Right lobe of liver (tissue), 6 donors: ENCODE data around the gene SP1. TPM values are rescaled to one million over a fixed set of nuclear protein-coding genes. Genes with fewer than 3 reads are reported as not detected.

Source experiments
- ATAC-seq, 4 donors: fragments of 200-7000 bp; cut with Tn5 transposase; one replicate each; pipeline ENCODE4 v1.9.1; 2020; ENCODE audit warnings: mild to moderate bottlenecking in 4 of 4, moderate library complexity in 4 of 4
- DNase-seq, 3 donors: peaks; one replicate each; pipeline ENCODE4 v3.0.0-alpha.2; 2020
- H3K27ac ChIP-seq, 3 donors: fragments of 200-600 bp; one replicate each; pipeline ENCODE4 v1.8.0; 2022
- H3K27me3 ChIP-seq, 2 donors: fragments of 200-600 bp; one replicate each; pipeline ENCODE4 v1.8.0; 2022
- H3K36me3 ChIP-seq, 4 donors: fragments of 200-600 bp; sonication (generic) in 1 of 4; one replicate each; pipeline versions ENCODE4 v1.5.1 to v1.8.0; 2017 to 2022; ENCODE audit warnings: control low read depth in 1 of 4
- H3K4me1 ChIP-seq, 4 donors: fragments of 200-600 bp; sonication (generic) in 1 of 4; one replicate each; pipeline versions ENCODE4 v1.5.1 to v1.8.0; 2017 to 2022; ENCODE audit warnings: control low read depth in 1 of 4
- H3K4me3 ChIP-seq, 3 donors: fragments of 200-600 bp; one replicate each; pipeline ENCODE4 v1.8.0; 2022
- H3K9me3 ChIP-seq, 4 donors: fragments of 200-600 bp; sonication (generic) in 1 of 4; one replicate each; pipeline versions ENCODE4 v1.5.1 to v1.8.0; 2017 to 2022; ENCODE audit warnings: control low read depth in 1 of 4
- CTCF ChIP-seq, 4 donors: fragments of 200-600 bp in 3 of 4; fragments of 450-650 bp in 1 of 4; IDR thresholded peaks; one replicate each; pipeline versions ENCODE4 v1.5.1 to v1.8.0; 2016 to 2022; ENCODE audit warnings: antibody characterized with exemption in 4 of 4, mild to moderate bottlenecking in 2 of 4
- POLR2A ChIP-seq: fragments of 450-650 bp; IDR thresholded peaks from one replicate; pipeline ENCODE4 v1.6.1; 2017; ENCODE audit warnings: antibody characterized with exemption, mild to moderate bottlenecking
- WGBS: methylation state at CpG from one replicate; pipeline ENCODE4 v1.1.6; 2018; ENCODE audit warnings: low coverage, low lambda C conversion rate; ENCODE audit not compliant: insufficient coverage; ENCODE audit errors: missing lambda C conversion rate; 5-methylcytosine and 5-hydroxymethylcytosine counted together
- intact Hi-C, 2 donors: fragments of 100-400 bp; cut with DNase I; formaldehyde crosslinking; loops; one replicate each; pipeline versions ENCODE4 v1.11.2 to v1.14.1; 2022
- total RNA-seq, 6 experiments: library from RNA; depleted of rRNA in 2 of 6; stranded (reverse); fragments of >200 nt in 2 of 6; fragmentation: NEBNext Ultra II Directional in 3 of 6; extraction: Animal tissue kit (Norgen Biotek cat#: 25700) in 3 of 6; gene quantifications; one replicate each; pipeline versions ENCODE4 v1.1.0 to v1.2.4, GENCODE V29; 2016 to 2023
- donor health status: DM: no; HTN: yes; CAD: no.
- donor health status: DM: no; HTN: no; CAD: no.
- donor health status: DM: no; HTN: no; CAD: no.
- donor health status: DM: no; HTN: yes; CAD: no.
- donor health status: DM: no; HTN: yes; CAD: no.

The SP1 gene
- total RNA-seq, 6 experiments from 2014 or later, result 20.3 to 29.2 (median 23.9) TPM

DNA sequence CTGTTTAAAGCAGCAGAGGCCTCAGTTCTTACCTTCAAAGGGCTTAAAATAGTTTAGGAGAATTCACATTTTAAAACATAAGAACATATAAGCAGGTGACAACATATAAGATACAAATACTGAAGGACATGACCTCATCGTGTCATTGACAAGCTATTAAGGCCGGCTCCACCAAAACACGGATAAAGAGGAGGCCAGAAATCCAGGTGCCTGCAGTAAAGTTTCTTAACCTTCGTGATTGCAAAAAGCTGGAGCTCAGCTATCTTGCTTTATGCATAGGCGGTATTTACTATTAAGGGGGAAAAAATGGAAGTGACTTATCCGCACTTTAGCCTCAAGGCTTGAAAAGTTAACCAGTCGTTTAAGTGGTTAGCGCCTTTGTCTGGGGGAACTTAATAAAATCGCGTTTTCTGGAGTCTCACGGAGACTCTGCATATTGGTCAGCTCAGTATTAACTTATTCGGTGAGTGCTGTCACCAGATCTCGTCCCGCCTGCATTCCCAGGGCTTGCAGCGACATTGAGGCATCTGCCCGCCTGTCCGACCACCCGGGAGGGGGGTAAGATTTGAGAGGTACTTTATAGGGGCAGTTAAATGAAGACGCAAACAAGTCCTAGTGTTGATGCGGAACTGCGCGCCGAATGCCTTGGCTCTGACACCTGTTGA is 1.1 kb upstream of the SP1 start:
- Histone ChIP-seq H3K27ac (peak overlapping the region; percentile 94 to 97 (median 96)), H3K27me3 (no peaks in the 10 kb centered on the region), H3K4me3 (peak overlapping the region; percentile 48 to 60 (median 49)), H3K4me1 (peaks cover 0 to 33% (median 16%) of the 10 kb centered on the region in 4 donors), H3K36me3 (peaks cover 0 to 18% (median 6%) of the 10 kb centered on the region in 4 donors), H3K9me3 (no peaks in the 10 kb centered on the region)
- no peak for TF ChIP-seq CTCF (IDR thresholded peaks at IDR 0.05)
- no peak for TF ChIP-seq POLR2A
- ATAC-seq (no peak), DNase-seq (no peak)
- intact Hi-C loops, result no loop called here
- 15% methylated on average over 14 of the region's 23 CpGs for WGBS

- TF ChIP-seq CTCF (IDR thresholded peaks at IDR 0.05) (no peak), POLR2A (peak; percentile 93)
- H3K4me1 ChIP-seq, result peaks cover 0 to 40% (median 19%) of the 10 kb centered on the region in 4 donors
- H3K9me3 ChIP-seq, result no peaks in the 10 kb centered on the region
- under 1% methylated on average over 24 of the region's 29 CpGs for WGBS
- intact Hi-C loops, result no loop called here
- peak overlapping the region; percentile 48 to 60 (median 52) for H3K4me3 ChIP-seq
- peak; percentile 69 to 84 (median 77) for ATAC-seq
- H3K27me3 ChIP-seq, result no peaks in the 10 kb centered on the region
- H3K27ac ChIP-seq, result peak overlapping the region; percentile 94 to 97 (median 96)
- peaks cover 0 to 22% (median 6%) of the 10 kb centered on the region in 4 donors for H3K36me3 ChIP-seq
- DNase-seq, result peak; percentile 94 to 99 (median 98)
Observed at GRCh38 chr12:53379389-53380103, 430 bp upstream of the SP1 start.

DNA sequence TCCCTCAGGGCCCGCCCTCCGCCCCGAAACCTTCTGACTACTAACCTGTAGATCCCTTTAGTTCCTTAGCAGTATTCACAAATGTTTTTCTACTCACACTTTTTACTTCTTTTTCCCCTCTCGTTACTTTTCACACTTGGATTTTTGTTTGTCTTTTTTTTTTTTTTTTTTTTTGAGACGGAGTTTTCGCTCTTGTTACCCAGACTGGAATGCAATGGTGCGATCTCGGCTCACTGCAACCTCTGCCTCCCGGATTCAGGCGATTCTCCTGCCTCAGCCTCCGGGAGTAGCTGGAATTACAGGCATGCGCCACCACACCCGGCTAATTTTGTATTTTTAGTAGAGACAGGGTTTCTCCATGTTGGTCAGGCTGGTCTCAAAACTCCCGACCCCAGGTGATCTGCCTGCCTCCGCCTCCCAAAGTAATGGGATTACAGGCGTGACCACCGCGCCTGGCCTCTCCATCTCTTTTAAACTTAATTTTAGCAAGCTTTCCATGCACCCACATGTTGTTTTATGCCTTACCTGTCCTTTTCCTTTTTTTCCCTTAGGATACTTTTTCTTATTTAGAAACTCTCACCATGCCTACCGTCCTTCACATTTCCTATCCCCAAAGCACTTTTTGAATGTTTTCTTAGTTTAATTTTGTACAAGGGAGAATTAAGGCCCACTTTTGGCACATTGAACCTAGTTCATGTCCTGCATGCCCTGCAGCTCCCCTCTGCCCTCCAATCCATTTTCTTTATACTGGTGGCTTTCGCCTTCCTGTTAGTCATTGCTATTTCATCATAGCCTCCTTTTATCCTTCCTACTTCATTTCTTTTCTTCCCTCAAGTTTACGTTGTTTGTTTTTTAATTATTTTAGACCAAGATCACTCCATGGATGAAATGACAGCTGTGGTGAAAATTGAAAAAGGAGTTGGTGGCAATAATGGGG is 1.1 kb downstream of the SP1 start:
- WGBS, result 2% methylated on average over 21 of the region's 21 CpGs
- Histone ChIP-seq H3K36me3 (peaks cover 0 to 27% (median 6%) of the 10 kb centered on the region in 4 donors), H3K27ac (peak overlapping the region; percentile 52 to 81 (median 60)), H3K4me3 (peak overlapping the region; percentile 40 to 58 (median 51)), H3K4me1 (peaks cover 0 to 55% (median 24%) of the 10 kb centered on the region in 4 donors), H3K9me3 (no peaks in the 10 kb centered on the region), H3K27me3 (no peaks in the 10 kb centered on the region)
- ATAC-seq (no peak), DNase-seq (no peak)
- TF ChIP-seq POLR2A (no peak), CTCF (IDR thresholded peaks at IDR 0.05) (no peak)
- intact Hi-C loops, result no loop called here
